Inflammatory macrophage treated with lipopolysaccharide for 1 hour (primary cell): ENCODE results near the gene YAE1.

Source experiments
- DNase-seq, 2 donors: peaks; one replicate each; pipeline ENCODE4 v3.0.0-alpha.2; 2020 to 2022

The YAE1 gene

GRCh38 chr7:39557222-39557621 is 9.0 kb upstream of the YAE1 start:
- DNase-seq, result no peak

- no peak for DNase-seq
Measured at GRCh38 chr7:39557911-39558310, 8.3 kb upstream of the YAE1 start.

- DNase-seq, result no peak
Measured at GRCh38 chr7:39560408-39560807, 5.8 kb upstream of the YAE1 start.

- DNase-seq, result no peak
Measured at GRCh38 chr7:39560997-39561396, 5.2 kb upstream of the YAE1 start.

- no peak for DNase-seq
Measured at GRCh38 chr7:39565538-39565937, 666 bp upstream of the YAE1 start.

- no peak for DNase-seq
Measured at GRCh38 chr7:39567294-39567693, 1.1 kb downstream of the YAE1 start.

GRCh38 chr7:39574673-39575349 is 8.6 kb downstream of the YAE1 start:
- no peak for DNase-seq

GRCh38 chr7:39577229-39577874 is 11.1 kb downstream of the YAE1 start:
- no peak for DNase-seq

- DNase-seq, result peak; percentile 85 to 93
Measured at GRCh38 chr7:39580149-39580874, 14.1 kb downstream of the YAE1 start.

GRCh38 chr7:39582536-39582935 is 16.3 kb downstream of the YAE1 start:
- DNase-seq, result no peak

GRCh38 chr7:39583539-39583938 is 17.3 kb downstream of the YAE1 start:
- DNase-seq, result no peak

- DNase-seq, result peak in 1 of 2 donors; percentile 35
Measured at GRCh38 chr7:39587393-39587792, 21.2 kb downstream of the YAE1 start.

- DNase-seq, result peak; percentile 68 to 83
Measured at GRCh38 chr7:39588416-39588815, 22.2 kb downstream of the YAE1 start.

- peak; percentile 92 to 99 for DNase-seq
Measured at GRCh38 chr7:39589323-39590111, 23.3 kb downstream of the YAE1 start.

GRCh38 chr7:39592586-39592985 is 26.4 kb downstream of the YAE1 start:
- peak; percentile 48 to 83 for DNase-seq

- DNase-seq, result no peak
Measured at GRCh38 chr7:39594988-39595620, 28.9 kb downstream of the YAE1 start.

- no peak for DNase-seq
Measured at GRCh38 chr7:39602351-39602750, 36.1 kb downstream of the YAE1 start.

GRCh38 chr7:39603924-39604323 is 37.7 kb downstream of the YAE1 start:
- DNase-seq, result no peak

- DNase-seq, result no peak
Measured at GRCh38 chr7:39605087-39605486, 38.9 kb downstream of the YAE1 start.

- DNase-seq, result no peak
Measured at GRCh38 chr7:39606352-39606751, 40.1 kb downstream of the YAE1 start.

- no peak for DNase-seq
Measured at GRCh38 chr7:39606941-39607340, 40.7 kb downstream of the YAE1 start.

GRCh38 chr7:39607865-39608264 is 41.7 kb downstream of the YAE1 start:
- no peak for DNase-seq

GRCh38 chr7:39608278-39608677 is 42.1 kb downstream of the YAE1 start:
- no peak for DNase-seq
